Heart left ventricle (tissue), 16 donors: ENCODE data around the gene HSPD1. TPM values are rescaled to one million over a fixed set of nuclear protein-coding genes. Genes with fewer than 3 reads are reported as not detected.

Experiments used
- ATAC-seq, 4 donors: fragments of 200-7000 bp; cut with Tn5 transposase; one replicate each; pipeline ENCODE4 v1.9.1; 2020 to 2022; ENCODE audit warnings: moderate library complexity in 4 of 4, mild to moderate bottlenecking in 3 of 4, moderate number of reproducible peaks in 1 of 4
- DNase-seq, 5 donors: peaks; one replicate each; pipeline ENCODE4 v3.0.0-alpha.2; 2020
- H3K27ac ChIP-seq, 12 donors: fragments of 200-600 bp; sonication (generic) in 4 of 12; one replicate each; pipeline versions ENCODE4 v1.5.0 to v1.8.0; 2016 to 2022; ENCODE audit warnings: mild to moderate bottlenecking in 2 of 12
- H3K27me3 ChIP-seq, 9 donors: fragments of 200-600 bp; sonication (generic) in 2 of 9; one replicate each; pipeline versions ENCODE4 v1.5.1 to v1.8.0; 2016 to 2022; ENCODE audit warnings: mild to moderate bottlenecking in 3 of 9
- H3K36me3 ChIP-seq, 9 donors: fragments of 200-600 bp; sonication (generic) in 2 of 9; one replicate each; pipeline versions ENCODE4 v1.5.0 to v1.8.0; 2018 to 2022; ENCODE audit warnings: mild to moderate bottlenecking in 2 of 9
- H3K4me1 ChIP-seq, 12 donors: fragments of 200-600 bp; sonication (generic) in 4 of 12; one replicate each; pipeline versions ENCODE4 v1.5.0 to v1.8.0; 2016 to 2022; ENCODE audit warnings: mild to moderate bottlenecking in 3 of 12
- H3K4me3 ChIP-seq, 12 donors: fragments of 200-600 bp; sonication (generic) in 4 of 12; one replicate each; pipeline versions ENCODE4 v1.5.0 to v1.8.0; 2017 to 2022; ENCODE audit warnings: mild to moderate bottlenecking in 9 of 12, moderate library complexity in 4 of 12
- H3K9me3 ChIP-seq, 12 donors: fragments of 200-600 bp; sonication (generic) in 4 of 12; one replicate each; pipeline versions ENCODE4 v1.5.0 to v1.8.0; 2016 to 2022; ENCODE audit warnings: mild to moderate bottlenecking in 1 of 12
- CTCF ChIP-seq, 12 donors: fragments of 200-600 bp; sonication (generic) in 4 of 12; IDR thresholded peaks; one replicate each; pipeline versions ENCODE4 v1.5.0 to v1.8.0; 2018 to 2022; ENCODE audit warnings: antibody characterized with exemption in 12 of 12, mild to moderate bottlenecking in 5 of 12
- POLR2A ChIP-seq, 2 donors: fragments of 450-650 bp; IDR thresholded peaks; one replicate each; pipeline ENCODE4 v1.6.1; 2017; ENCODE audit warnings: antibody characterized with exemption in 2 of 2, mild to moderate bottlenecking in 2 of 2, moderate library complexity in 2 of 2
- WGBS, 4 donors: extraction: QIAGEN DNeasy Blood & Tissue Kit in 2 of 4; methylation state at CpG; one replicate each; pipeline versions ENCODE4 v1.1.5 to v1.1.7; 2013 to 2018; 5-methylcytosine and 5-hydroxymethylcytosine counted together
- intact Hi-C, 10 donors: fragments of 100-400 bp; cut with DNase I; formaldehyde crosslinking; loops; one replicate each; pipeline versions ENCODE4 v1.11.1 to v1.14.2; 2022
- polyA plus RNA-seq, 2 donors: library from polyadenylated mRNA; stranded (reverse); fragments of 200-250 nt; gene quantifications; one replicate each; pipeline ENCODE4 v1.2.3, GENCODE V29; 2013
- total RNA-seq, 9 donors: library from RNA; depleted of rRNA in 2 of 9; stranded (reverse); fragments of >200 nt in 2 of 9; fragmentation: NEBNext Ultra II Directional in 3 of 9; extraction: Animal tissue kit (Norgen Biotek cat#: 25700) in 3 of 9; gene quantifications; one replicate each; pipeline versions ENCODE4 v1.1.0 to v1.2.4, GENCODE V29; 2016 to 2023
- donor health status: ischemic (EF 13 %, LVEDD 7.1; RV severe dilation, severe dysfunction).
- donor health status: healthy with polysubstance abuse.
- donor health status: DM: no; HTN: yes; CAD: no.
- donor health status: DM: no; HTN: no; CAD: no.
- donor health status: ischemic (EF 25% LVEDD 6.9; RV normal size, moderate dysfunction).
- donor health status: ischemic (EF 25% LVEDD 5.7; RV mildly dilated, moderate dysfunction).
- donor health status: healthy.
- donor health status: DM: yes; HTN: yes; CAD: no.
- donor health status: ischemic (EF 35%, LVEDD 5.7; RV mildly dilated, moderate dysfunction).
- donor health status: nonischemic (EF 11% LVEDD 7.7; RV severe dilation, severe dysfunction).
- donor health status: DM: yes; HTN: yes; CAD: no.
- donor health status: PGD.
- donor health status: ischemic (EF 29% LVEDD 5.4; RV normal size, mild dysfunction).
- donor health status: nonischemic (EF 23%, LVEDD 6.1; RV moderate dilation, normal function).

HSPD1 gene
- total and polyA plus RNA-seq, 11 donors: 86.7 to 246 (median 121) TPM

GRCh38 chr2:197437380-197437779 is 62.3 kb downstream of the HSPD1 start:
- Histone ChIP-seq H3K36me3 (no peaks in the 10 kb centered on the region), H3K4me1 (peaks cover 3 to 25% (median 20%) of the 10 kb centered on the region in 12 donors), H3K27ac (no peak overlapping the region), H3K27me3 (no peaks in the 10 kb centered on the region), H3K9me3 (no peaks in the 10 kb centered on the region), H3K4me3 (no peak overlapping the region)
- ATAC-seq: no peak
- TF ChIP-seq POLR2A (IDR thresholded peaks at IDR 0.05) (no peak), CTCF (IDR thresholded peaks at IDR 0.05) (no peak)
- intact Hi-C loops: loop anchor here in 2 of 10 donors (10.0 kb wide), 1 partner anchor 267 kb away; the partner anchor contains the start of gene MARS2 (in 2 of the 2)
- DNase-seq: no peak
- 95 to 100% (median 98%) methylated on average over 2 of the region's 2 CpGs for WGBS, 4 donors

Other genes with a start within 250 kb of the HSPD1 start
- 10 to 100 TPM in 3 of 9 donors, 1 to 10 TPM in 6; 4.9 to 30.6 (median 8.6) TPM for gene ANKRD44, start 189.1 kb downstream of the HSPD1 start, total RNA-seq
- gene ANKRD44, start 189.1 kb downstream of the HSPD1 start, polyA plus RNA-seq: 1 to 10 TPM; 2.4 to 2.5 TPM
- gene SF3B1, start 64.8 kb downstream of the HSPD1 start, total RNA-seq: 100 to 1,000 TPM in 8 of 9 donors, 10 to 100 TPM in 1; 80.4 to 167 (median 133) TPM
- gene SF3B1, start 64.8 kb downstream of the HSPD1 start, polyA plus RNA-seq: 100 to 1,000 TPM in 1 of 2 donors, 10 to 100 TPM in 1; 88.1 to 112 TPM
- gene COQ10B, start 46.3 kb downstream of the HSPD1 start, total RNA-seq: 10 to 100 TPM; 26.6 to 39.9 (median 33.8) TPM
- 10 to 100 TPM; 21.6 to 38.5 TPM for gene COQ10B, start 46.3 kb downstream of the HSPD1 start, polyA plus RNA-seq
- gene HSPE1, start 539 bp upstream of the HSPD1 start, total RNA-seq: 100 to 1,000 TPM in 6 of 9 donors, 10 to 100 TPM in 3; 75.0 to 136 (median 102) TPM
- 100 to 1,000 TPM; 184 to 261 TPM for gene HSPE1, start 539 bp upstream of the HSPD1 start, polyA plus RNA-seq
- gene MOB4, start 16.2 kb upstream of the HSPD1 start, total RNA-seq: 10 to 100 TPM; 25.6 to 40.9 (median 35.2) TPM
- 10 to 100 TPM; 19.6 to 48.9 TPM for gene MOB4, start 16.2 kb upstream of the HSPD1 start, polyA plus RNA-seq
- 10 to 100 TPM in 1 of 9 donors, 1 to 10 TPM in 8; 3.2 to 10.1 (median 5.3) TPM for gene RFTN2, start 175.7 kb upstream of the HSPD1 start, total RNA-seq
- gene RFTN2, start 175.7 kb upstream of the HSPD1 start, polyA plus RNA-seq: 1 to 10 TPM; 1.1 to 2.3 TPM
- 1 to 10 TPM; 5.9 to 9.6 (median 7.0) TPM for gene MARS2, start 205.5 kb upstream of the HSPD1 start, total RNA-seq
- 10 to 100 TPM in 1 of 2 donors, 1 to 10 TPM in 1; 2.6 to 10.3 TPM for gene MARS2, start 205.5 kb upstream of the HSPD1 start, polyA plus RNA-seq